ENCODE data around the gene FOXL3.
"Not testable (repeated sequence)": the region's sequence is repeated elsewhere in the genome, so short reads cannot be mapped to it uniquely, and the experiment has no call there.

Gene FOXL3

GRCh38 chr7:335358-336148, 45.6 kb downstream of the FOXL3 start:
- DNase-seq (ENCODE audit: low read depth in 4 of 4, low spot score in 1 of 4): no peak

- DNase-seq (ENCODE audit: low read depth in 4 of 4, low spot score in 1 of 4): not testable (repeated sequence)
Observed at GRCh38 chr7:336149-336533, 46.2 kb downstream of the FOXL3 start.

GRCh38 chr7:336810-337566, 47.0 kb downstream of the FOXL3 start:
- DNase-seq (ENCODE audit: low read depth in 4 of 4, low spot score in 1 of 4): no peak

GRCh38 chr7:337567-337951, 47.6 kb downstream of the FOXL3 start:
- DNase-seq (ENCODE audit: low read depth in 4 of 4, low spot score in 1 of 4): no peak

DNA sequence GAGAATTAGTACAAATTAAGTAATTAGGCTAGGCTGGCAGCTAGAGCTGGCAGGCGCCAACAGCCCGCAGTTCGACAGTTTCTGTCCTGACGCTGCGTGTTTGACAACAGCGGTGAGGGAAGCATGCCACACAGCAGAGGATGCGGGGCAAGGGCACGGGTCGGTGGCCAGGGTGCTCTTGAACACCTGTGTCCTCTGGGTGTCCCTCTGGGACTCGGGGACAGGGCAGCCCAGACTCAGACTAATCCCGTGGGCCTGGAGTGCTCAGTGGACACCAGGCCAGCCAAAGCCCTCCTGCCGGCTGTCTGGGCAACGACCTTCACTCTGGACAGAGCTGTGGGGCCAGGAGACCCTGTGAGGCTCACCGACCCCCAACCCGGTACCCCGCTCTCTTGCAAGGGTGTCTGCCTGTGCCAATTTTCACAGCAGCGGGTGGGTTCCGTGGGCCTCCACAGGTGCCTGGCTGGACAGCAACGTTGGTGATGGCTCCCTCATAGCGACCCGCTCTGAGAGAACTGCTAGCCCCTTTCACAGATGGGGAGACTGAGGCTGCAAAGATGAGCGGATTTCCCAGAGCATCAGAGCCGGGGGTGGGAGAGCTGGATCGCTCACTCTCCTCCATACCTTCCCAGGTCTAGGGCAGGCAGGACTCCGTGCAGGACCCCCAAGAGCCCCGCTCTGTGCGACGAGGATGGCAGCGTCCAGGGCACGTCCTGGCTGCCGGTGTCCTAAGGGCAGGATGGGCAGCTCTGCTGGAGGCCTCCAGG, 48.5 kb downstream of the FOXL3 start:
- no peak for DNase-seq (ENCODE audit: low read depth in 4 of 4, low spot score in 1 of 4)

GRCh38 chr7:339062-339342, 49.0 kb downstream of the FOXL3 start:
- DNase-seq (ENCODE audit: low read depth in 4 of 4, low spot score in 1 of 4): no peak

DNA sequence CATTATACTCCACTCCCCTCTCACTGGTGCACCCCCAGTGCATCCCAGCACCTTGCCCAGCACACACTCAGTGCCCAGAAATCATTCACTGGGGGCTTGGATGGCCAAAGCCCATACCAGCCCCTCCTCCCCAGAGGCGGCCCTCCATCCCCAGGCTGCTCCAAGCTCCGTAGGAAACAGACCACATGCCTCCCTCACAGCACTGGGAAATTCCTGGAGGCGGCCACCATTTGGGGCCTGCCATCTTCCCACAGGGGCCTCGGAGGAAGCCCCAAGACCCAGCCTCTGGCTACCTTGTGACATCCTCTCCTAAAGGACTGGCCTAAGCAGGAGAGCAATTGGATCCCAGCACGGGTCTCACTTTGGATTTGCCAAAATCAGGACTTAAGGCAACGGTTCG, 49.7 kb downstream of the FOXL3 start:
- no peak for DNase-seq (ENCODE audit: low read depth in 4 of 4, low spot score in 1 of 4)

DNA sequence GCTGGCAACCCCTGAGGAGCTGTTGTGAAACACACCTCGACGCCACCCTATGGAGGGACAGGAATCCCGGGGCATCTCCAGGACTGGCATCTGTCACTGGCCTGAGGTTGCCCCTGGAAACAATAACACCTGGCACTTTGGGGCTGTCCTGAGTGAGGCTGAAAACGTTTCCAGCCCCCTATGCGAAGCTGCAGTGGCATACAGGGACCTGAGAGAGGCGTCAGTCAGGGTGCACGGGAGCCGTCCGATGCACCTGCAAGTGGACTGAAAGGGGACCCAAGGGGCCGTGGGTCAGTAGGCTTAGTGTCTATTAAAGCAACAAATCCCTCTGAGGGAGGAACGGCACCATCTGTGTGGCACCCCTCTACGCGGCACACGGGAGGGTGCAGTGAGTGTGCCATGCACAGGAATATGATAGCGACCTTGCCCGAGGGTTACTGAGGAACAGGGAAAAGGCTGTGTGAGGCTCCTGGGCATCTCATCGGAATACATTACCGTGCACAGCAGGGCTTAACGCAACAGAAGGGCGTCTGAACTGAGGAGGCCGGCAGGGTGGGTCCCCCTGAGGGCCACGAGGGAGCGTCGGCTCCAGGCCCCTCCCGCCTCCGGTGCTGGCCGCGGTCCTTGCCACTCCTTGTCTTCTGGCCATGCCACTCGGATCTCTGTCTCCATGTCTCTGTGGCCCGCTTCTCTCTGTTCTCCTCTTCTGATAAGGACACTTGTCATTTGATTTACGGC, 50.4 kb downstream of the FOXL3 start:
- no peak for DNase-seq (ENCODE audit: low read depth in 4 of 4, low spot score in 1 of 4)
